HG03565 (cell line): ENCODE results near the gene CCDC74A.
"Not testable (repeated sequence)": the region's sequence is repeated elsewhere in the genome, so short reads cannot be mapped to it uniquely, and the experiment has no call there.

Source experiments
- ATAC-seq: cut with Tn5 transposase; IDR thresholded peaks from one replicate; pipeline ENCODE4 v1.9.1; 2021; ENCODE audit warnings: mild to moderate bottlenecking, moderate library complexity; ENCODE audit not compliant: unreplicated experiment

Gene CCDC74A

DNA sequence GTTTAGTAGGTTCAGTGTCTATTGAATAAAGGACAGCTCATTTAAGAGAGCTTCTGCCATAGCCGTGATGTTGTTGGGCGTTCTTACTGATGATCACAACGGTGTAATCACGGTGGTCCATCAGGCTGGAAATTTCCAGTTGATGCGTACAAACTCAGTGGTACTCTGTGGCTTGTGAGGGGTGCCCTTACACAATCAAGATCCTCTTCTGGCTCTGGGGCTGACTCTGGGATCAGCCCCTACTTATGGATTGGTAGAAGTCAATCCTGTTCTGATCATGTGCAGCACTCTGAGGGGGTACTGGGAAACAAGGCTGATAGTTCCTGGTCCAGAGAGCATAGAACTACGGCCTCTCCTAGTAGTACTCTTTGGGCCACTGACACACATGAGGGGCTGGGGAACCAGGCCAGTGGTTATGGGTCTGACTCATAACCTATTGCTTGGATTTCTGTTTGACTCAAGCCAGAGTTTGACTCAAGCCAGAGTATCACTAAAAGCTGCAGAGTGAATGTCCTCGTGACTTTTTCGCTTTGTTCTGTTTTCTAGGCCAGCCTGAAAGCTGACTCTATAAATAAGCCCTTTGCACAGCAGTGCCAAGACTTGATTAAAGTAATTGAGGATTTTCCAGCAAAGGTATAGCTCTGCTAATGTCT lies 29.2 kb upstream of the CCDC74A start:
- peak; percentile 97 for ATAC-seq

DNA sequence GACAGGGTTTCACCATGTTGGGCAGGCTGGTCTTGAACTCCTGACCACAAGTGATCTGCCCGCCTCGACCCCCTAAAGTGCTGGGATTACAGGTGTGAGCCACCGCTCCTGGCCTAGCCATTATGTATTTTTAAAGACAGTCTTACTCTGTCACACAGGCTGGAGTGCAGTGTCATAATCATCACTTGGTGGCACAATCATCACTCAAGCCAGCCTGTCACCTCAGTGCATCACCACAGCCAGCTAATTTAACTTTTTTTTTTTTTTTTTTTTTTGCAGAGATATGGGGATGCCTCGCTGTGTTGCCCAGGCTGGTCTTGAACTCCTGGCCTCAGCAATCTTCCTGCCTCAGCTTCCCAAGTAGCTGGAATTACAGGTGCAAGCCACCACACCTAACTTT lies 24.1 kb upstream of the CCDC74A start:
- not testable (repeated sequence) for ATAC-seq

DNA sequence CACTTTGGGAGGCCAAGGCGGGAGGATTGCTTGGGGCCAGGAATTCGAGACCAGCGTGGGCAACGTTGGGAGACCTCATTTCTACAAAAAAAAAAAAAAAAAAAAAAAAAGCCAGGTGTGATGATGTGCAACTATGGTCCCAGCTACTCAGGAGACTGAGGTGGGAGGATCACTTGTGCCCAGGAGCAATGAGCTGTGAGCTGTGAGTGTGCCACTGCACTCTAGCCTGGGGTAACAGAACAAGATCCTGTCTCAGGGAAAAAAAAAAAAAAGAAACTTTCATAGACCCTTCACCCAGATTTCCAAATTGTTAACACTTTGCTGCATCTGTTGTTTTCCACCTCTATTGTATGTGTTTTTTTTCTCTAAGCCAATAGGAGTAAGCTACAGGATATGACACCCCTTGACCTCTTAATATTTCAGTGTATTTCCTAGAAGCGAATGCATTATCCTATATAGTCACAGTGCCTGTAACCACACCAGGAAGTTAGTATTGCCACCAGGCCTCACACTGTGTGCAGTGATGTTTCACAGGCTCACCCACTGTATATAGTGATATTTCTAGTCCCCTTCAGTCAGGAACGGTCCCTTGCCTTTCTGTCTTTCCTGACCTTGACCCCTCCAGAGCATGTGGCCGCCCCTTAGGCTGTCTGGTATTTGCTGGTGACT lies 23.5 kb upstream of the CCDC74A start:
- ATAC-seq: not testable (repeated sequence)

DNA sequence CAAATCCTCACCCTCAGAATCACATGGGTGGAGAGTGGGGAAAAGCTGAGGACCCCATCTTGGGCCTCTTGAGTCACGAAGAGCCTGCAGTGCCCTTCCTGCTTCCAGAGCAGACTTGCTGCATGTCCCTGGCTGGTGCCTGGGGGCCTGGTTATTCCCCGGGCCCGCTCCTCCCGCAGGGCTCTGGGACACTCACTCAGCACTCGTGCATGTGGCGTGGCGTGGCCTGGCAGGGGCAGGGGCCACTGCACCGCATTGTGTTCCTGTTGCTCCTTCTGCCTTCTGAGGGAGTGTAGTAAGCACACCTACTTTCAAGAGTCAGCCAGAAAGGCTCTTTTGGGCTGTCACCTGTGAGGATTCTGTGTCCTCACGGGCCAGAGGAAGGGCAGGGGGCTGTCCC lies 18.1 kb upstream of the CCDC74A start:
- no peak for ATAC-seq

DNA sequence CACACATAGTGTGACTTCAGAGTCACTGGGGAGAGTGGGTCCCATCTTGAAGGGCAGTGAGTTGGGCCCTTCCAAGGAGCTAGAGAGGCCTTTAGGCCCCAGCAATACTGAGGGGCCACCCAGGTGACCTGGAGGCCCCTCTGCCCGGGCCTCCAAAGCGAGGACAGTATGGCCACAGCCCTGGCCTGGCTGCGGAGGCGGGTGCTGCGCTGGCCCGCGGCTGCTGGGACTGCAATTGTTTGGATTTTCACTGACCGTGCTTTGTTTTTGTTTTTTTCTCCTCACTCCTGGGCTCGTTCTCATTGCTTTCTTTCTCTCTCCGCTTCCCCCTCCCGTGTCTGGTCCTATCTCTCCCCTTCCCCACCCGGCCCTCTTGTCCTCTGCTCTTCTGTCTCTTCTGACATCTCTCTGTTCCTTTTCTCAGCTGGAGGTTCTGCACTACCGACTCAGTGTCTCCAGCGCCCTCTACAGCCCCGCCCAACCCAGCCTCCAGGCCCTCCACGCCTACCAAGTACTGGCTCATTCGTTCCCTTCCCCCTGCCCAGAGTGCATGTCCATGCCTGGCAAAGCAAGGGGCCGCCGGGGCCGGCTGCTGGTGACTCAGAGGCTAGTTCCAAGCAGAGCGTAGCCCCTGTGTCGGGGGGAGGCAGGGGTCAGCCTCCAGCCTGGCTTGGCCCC lies 16.3 kb upstream of the CCDC74A start:
- ATAC-seq: not testable (repeated sequence)

DNA sequence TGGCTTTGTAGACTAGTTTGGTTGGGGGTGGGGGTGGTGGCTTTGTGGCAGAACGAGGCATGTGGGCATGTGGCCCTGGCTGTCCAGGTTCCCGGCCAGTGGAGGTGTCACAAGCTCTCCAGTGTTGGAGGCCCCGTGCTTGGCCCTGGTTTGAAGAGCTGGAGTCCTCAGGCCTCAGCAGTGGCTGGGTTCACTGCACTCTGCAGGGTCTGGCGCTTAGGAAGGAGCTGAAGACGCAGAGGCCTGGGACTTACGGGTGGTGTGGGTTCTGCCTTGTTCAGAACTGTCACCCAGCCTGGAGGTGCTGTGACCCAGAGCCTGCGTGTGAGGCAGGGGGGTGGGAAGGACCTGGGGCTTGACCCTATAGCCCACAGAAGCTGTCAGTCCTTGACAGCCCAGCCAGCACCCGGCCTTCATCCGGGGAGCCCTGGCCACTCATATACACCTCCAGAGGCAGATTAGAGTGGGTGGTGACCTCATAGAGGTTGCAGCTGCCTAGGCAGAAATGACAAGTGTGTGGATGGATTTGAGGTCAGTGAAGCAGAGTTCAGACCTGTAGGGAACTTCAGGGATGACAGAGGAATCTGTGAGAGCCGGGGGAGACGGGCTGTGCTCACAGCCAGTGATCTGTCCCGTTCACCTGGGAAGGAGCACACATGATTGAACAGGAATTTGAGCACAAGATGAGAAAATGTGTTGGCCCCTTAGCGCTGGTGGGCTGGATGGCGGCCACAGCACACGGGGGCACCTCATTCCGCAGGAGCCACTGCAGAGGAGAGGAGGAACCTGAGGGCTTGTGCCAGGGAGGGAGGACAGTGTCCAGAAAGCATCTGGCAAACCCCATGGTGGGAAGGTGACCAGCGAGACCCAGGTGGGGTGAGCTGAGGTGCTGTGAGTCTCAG lies 15.5 kb upstream of the CCDC74A start:
- ATAC-seq: not testable (repeated sequence)

DNA sequence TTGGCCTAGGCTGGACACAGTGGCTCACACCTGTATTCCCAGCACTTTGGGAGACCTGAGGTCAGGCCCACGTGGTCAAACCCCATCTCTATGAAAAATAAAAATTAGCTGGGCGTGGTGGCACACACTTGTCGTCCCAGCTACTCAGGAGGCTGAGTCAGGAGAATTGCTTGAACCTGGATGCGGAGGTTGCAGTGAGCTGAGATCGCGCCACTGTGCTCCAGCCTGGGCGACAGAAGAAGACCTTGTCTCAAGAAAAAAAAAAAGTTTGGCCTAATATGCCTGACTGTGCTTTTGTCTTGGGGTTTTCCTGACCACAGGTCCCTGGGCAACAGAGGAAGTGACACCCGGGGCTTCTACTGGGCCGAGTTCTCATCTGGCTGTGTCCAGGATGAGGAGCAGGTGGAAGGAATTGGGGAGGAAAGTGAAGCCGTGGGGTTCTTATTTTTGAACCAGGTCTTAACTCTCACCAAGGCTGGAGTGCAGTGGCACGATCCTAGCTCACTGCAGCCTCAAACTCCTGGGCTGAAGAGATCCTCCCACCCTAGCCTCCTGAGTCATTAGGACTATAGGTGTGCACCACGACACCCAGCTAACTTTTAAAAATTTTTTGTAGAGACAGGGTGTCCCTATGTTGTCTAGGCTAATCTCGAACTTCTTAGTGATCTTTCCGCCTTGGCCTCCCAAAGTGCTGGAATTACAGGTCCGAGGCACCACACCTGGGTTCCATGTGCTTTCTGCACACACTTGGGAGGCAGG lies 13.1 kb upstream of the CCDC74A start:
- ATAC-seq: peak; percentile 71

DNA sequence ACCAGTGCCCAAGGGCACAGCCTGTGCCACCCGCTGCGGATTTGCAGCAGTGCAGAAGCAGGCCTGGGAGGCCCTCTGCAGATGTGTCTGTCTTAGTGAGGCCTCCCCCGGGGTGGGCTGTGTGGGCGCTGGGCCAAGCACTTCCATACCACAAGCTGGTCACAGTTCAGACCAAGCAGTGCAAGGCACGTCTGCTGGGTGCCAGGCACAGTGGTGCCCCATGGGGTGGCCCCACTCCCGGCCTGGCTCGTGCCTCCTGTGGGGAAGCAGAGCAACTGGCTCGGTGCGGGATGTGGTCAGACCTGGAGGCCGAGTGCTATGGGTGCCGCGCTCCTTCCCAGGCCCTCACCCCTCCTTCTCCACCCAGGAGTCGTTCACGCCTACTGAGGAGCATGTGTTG lies 12.5 kb upstream of the CCDC74A start:
- ATAC-seq: not testable (repeated sequence)

DNA sequence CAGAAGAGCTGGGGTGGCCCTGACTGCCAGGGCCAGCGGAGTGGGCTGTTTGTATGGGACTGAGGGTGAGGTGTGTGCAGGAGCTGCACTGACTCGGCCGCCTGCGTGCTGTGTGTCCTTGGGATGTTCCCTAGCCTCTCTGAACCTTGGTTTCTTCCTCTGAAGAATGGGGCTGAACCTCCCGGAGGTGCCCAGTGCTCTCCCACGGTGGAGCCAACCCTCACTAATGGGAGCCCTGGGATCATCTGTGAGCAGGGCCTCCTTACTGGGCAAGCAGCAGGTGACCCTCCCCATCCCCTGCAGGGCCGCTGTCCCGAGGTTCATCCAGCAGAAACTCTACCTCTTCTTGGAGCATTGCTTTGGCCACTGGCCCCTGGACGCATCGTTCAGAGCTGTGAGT lies 11.7 kb upstream of the CCDC74A start:
- no peak for ATAC-seq

DNA sequence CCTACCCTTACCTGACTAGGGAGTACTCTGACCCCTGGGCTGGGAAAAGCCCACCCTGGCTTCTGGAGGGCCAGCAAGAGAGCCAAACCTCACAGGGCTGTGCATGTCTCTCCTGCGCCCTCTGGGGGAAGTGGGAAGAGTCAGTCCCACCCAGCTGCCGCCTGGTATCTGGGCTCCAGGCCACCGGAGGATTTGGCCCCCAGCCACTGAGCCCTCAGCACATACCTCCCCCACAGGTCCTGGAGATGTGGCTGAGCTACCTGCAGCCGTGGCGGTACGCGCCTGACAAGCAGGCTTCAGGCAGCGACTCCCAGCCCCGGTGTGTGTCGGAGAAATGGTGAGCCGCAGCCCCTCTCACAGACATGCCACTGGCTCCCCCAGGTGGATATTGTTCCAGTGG lies 11.1 kb upstream of the CCDC74A start:
- not testable (repeated sequence) for ATAC-seq

DNA sequence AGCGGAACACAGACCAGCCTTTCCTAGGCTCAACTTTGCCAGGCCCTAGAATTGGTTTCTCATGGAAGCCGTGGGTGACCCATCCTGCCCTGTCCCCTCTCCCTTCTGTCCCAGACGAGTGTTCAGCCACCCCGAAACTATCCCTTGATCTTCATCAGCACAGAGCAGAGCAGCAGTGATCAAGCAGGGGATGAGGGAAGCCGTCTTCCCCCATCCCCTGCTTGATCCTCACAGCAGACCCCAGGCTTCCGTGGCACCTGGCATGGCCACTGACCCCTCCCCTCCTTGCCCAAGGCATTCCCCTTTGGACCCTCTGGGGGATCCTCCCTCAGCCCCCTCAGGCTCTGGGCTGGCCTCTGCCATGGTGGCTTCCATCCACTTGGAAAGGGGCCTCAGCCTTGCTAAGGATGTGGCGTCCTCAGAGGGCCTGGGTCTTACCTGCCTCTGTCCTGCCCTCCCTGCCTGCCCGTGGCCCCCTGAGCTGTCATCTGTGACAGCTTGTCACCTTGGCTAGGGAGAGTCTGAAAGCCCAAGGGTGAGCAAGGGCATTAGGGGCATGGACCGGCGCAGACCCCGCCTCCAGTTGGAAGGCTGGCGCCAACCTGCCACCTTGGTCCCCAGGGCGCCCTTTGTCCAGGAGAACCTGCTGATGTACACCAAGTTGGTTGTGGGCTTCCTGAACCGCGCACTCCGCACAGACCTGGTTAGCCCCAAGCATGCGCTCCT lies 10.4 kb upstream of the CCDC74A start:
- ATAC-seq: no peak

DNA sequence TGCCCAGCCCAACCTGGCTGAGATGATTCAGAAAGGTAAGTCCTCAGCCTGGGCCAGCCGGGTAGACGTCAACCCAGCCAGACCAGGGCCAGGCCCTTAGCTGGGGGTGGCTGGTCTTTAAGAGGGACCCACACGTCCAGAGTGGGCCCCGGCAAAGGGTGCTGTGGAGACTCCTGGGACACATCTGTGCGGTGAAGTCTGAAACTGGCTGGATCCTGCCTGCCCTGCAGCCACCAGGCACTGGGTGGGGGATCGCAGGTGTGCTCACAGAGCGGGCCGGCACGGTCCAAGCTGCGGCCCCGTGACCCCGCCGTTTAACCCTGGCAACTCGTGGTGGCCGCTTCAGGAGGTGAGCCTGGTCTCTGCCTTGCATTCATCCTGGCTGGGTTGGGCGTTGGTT lies 9.8 kb upstream of the CCDC74A start:
- ATAC-seq: not testable (repeated sequence)

DNA sequence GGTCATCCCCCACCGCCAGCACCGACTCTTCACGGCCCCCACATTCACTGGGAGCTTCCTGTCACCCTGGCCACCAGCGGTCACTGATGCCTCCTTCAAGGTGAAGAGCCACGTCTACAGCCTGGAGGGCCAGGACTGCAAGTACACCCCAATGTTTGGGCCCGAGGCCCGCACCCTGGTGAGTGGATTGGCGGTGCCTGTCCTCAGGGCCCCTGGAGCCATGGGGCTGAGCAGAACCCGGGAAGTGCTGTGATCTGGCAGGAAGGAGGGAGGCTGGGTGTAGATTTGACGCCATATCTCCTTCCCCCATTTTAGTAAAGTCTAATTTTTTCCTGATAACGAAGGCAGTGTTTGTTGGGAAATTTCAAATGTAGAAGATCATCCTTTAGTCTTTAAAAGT lies 9.2 kb upstream of the CCDC74A start:
- not testable (repeated sequence) for ATAC-seq

DNA sequence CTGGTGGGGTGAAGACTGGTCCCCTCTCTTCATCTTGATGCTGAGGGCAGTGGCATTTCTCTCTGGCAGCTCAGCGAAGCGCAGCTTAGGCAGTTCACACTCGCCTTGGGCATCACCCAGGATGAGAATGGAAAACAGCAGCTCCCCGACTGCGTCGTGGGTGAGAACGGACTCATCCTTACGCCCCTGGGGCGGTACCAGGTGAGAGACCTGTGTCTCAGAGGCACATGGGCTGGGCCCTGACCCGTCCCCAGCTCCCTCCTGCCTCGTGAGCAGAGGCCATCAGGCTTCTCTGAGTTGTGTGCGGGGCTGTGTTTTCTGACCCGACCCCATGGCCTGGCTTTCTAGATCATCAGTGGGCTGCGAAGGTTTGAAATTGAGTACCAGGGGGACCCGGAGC lies 8.2 kb upstream of the CCDC74A start:
- no peak for ATAC-seq

DNA sequence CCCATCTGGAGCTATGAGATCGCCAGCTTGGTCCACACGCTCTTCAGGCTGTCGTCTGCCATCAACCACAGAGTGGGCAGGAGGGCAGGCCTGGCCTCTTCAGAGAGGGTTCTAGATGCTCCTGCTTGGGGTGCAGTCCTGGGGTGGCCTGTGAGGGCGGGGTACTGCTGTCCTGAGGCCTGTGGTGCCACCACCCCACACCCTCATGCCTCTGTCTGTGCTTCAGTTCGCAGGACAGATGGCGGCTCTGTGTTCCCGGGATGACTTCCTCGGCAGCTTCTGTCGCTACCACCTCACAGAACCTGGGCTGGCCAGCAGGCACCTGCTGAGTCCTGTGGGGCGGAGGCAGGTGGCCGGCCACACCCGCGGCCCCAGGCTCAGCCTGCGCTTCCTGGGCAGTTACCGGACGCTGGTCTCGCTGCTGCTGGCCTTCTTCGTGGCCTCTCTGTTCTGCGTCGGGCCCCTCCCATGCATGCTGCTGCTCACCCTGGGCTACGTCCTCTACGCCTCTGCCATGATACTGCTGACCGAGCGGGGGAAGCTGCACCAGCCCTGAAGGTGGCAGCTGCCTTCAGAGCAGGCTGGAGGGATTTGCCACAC lies 7.7 kb upstream of the CCDC74A start:
- ATAC-seq: not testable (repeated sequence)

DNA sequence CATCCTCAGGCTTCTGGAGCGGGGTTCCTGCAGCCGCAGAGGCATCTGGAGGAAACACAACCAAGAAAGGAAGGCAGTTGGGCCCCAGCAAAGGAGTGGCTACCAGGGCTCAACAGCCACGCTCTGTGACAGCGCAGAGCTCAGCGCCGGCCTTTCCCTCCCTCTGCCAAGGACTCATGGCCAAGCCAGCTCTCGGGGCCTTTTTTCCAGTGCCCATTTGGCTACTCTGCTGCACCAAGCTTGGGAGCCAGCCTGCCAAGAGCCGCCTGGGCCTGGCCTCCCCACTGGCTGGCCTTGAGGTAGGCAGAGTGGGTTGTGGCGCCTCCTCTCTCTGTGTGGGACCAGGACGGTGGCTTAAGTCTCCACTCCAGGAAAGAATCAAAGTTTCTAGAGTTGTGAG lies 7.2 kb upstream of the CCDC74A start:
- ATAC-seq: no peak

DNA sequence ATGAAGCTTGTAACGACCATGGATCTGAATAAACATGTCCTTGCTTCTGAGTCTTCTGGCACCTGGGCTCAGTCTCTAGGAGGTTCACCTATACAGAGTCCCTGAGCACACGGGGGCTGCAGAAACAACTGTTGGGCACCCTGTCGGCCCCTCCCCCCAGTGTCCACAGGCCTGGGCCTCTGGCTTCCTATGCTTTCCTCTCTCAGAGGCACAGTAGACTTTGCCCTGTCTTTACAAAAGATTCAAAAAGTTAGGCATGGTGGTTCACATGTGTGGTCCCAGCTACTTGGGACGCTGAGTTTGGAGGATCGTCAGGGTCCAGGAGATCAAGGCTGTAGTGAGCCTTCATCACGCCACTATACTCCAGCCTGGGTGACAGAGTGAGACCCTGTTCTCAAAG lies 6.2 kb upstream of the CCDC74A start:
- ATAC-seq: not testable (repeated sequence)

DNA sequence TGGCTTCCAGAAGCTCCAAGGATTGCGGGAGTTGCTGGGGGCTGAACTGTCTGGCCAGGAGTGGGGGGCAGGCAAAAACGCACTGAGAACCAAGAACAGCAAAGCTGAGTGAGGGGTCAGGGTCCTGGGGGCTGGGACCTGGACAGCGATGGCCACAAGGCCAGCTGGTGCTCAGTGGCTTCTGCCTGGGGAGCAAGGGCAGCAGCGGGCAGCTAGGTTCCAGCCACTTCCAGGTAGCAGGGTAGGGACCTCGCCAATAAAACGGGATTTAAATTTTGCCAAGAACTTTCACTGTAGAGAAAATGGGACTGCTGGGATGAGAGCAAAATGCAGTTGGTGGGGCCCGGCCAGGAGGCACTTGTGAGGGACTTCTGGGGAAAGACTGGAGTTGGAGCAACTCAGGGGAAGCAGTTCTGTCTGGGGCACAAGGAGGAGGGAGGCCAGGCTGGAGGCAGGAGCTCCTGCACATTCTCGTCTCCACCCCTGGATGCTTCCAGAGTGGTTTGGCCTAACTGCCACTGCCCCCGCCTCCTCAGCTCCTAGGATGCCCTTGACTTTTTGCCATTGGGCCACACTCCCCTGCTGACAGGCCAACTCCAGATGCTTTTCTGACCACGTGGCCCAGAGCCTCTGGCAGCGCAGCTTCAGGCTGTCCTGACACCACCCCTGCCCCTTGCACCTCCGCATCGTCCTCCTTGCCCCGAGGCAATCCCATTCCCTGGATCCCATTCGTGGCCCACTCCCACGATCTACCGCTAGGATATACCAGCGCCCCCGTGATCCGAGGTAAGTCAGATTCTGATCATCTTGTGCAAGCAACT lies 5.5 kb upstream of the CCDC74A start:
- ATAC-seq: no peak
